Caco-2 (cell line): ENCODE data around the gene SNAPC3. TPM values are rescaled to one million over a fixed set of nuclear protein-coding genes. Genes with fewer than 3 reads are reported as not detected.

Experiments
- BruUV-seq: library from RNA; stranded (reverse); fragments of 400-500 nt; replicated peaks from 2 replicates; lab custom pipeline; 2021; lab: Mats Ljungman, UMichigan
- CTCF ChIA-PET: fragments of 300-600 bp; sonication (Branson Sonifier 250); formaldehyde crosslinking; loops from one replicate; lab custom pipeline; 2022; ENCODE audit warnings: antibody characterized with exemption; lab: Charles Lee
- POLR2A ChIA-PET: fragments of 300-600 bp; sonication (Branson Sonifier 250); formaldehyde crosslinking; loops from one replicate; lab custom pipeline; 2022; ENCODE audit warnings: antibody characterized with exemption; lab: Charles Lee
- DNase-seq, 2 experiments: peaks; one replicate each; pipeline versions ENCODE4 v3.0.0 to v3.0.0-alpha.2; 2020 to 2022
- H3K27me3 ChIP-seq: replicated peaks from 2 replicates; pipeline ENCODE4 v1.6.0; 2011; ENCODE audit warnings: low read length; ENCODE audit not compliant: control insufficient read depth, insufficient read depth
- H3K36me3 ChIP-seq: 2 replicates; pipeline ENCODE4 v1.5.1; 2011; ENCODE audit warnings: low read length; ENCODE audit not compliant: control insufficient read depth, insufficient read depth
- H3K4me1 ChIP-seq: fragments of 250-450 bp; sonication (Bioruptor Pico); 2 replicates; pipeline ENCODE4 v1.5.1; 2020; ENCODE audit warnings: mild to moderate bottlenecking
- H3K4me3 ChIP-seq: 2 replicates; pipeline ENCODE4 v1.5.1; 2011; ENCODE audit warnings: low read depth, mild to moderate bottlenecking, control low read depth, low read length
- H3K9me3 ChIP-seq: fragments of 250-450 bp; sonication (Bioruptor Pico); 2 replicates; pipeline ENCODE4 v1.5.1; 2020; ENCODE audit warnings: mild to moderate bottlenecking, moderate library complexity
- H3K27ac Mint-ChIP-seq: one replicate; pipeline ENCODE4 v1.8.0; 2022; ENCODE audit warnings: mixed read lengths; ENCODE audit not compliant: unreplicated experiment
- H3K27me3 Mint-ChIP-seq: one replicate; pipeline ENCODE4 v1.8.0; 2022; ENCODE audit warnings: mixed read lengths; ENCODE audit not compliant: insufficient read depth, unreplicated experiment
- H3K36me3 Mint-ChIP-seq: one replicate; pipeline ENCODE4 v1.8.0; 2022; ENCODE audit warnings: mild to moderate bottlenecking, mixed read lengths; ENCODE audit not compliant: insufficient read depth, unreplicated experiment
- H3K4me1 Mint-ChIP-seq: one replicate; pipeline ENCODE4 v1.8.0; 2022; ENCODE audit warnings: low read depth, mixed read lengths; ENCODE audit not compliant: unreplicated experiment
- H3K4me3 Mint-ChIP-seq: one replicate; pipeline ENCODE4 v1.8.0; 2022; ENCODE audit warnings: mild to moderate bottlenecking, moderate library complexity, mixed read lengths; ENCODE audit not compliant: unreplicated experiment
- H3K9me3 Mint-ChIP-seq: one replicate; pipeline ENCODE4 v1.8.0; 2022; ENCODE audit warnings: mixed read lengths; ENCODE audit not compliant: unreplicated experiment
- intact Hi-C: fragments of 100-400 bp; cut with micrococcal nuclease; formaldehyde crosslinking; loops from one replicate; pipeline ENCODE4 v1.10.0; 2022; ENCODE audit not compliant: unreplicated experiment
- total RNA-seq: library from RNA; stranded (reverse); gene quantifications from 2 replicates; pipeline ENCODE4 v1.2.3, GENCODE V29; 2022
- TF ChIP-seq, protein P1 (sequence below), 2 experiments: fragments of 200-600 bp in 1 of 2; IDR thresholded peaks; 1 replicate in 1 of 2; 2 replicates in 1 of 2; pipeline versions ENCODE4 v1.5.1 to v1.8.0; 2011 to 2022; ENCODE audit warnings: antibody characterized with exemption in 1 of 2, control low read depth in 1 of 2, inconsistent platforms in 1 of 2, low read depth in 1 of 2, low read length in 1 of 2, mild to moderate bottlenecking in 1 of 2, moderate library complexity in 1 of 2; ENCODE audit not compliant: insufficient read depth in 1 of 2, severe bottlenecking in 1 of 2, unreplicated experiment in 1 of 2

SNAPC3 gene
- total RNA-seq, 1 experiment from 2014 or later, result 21.1 TPM

DNA sequence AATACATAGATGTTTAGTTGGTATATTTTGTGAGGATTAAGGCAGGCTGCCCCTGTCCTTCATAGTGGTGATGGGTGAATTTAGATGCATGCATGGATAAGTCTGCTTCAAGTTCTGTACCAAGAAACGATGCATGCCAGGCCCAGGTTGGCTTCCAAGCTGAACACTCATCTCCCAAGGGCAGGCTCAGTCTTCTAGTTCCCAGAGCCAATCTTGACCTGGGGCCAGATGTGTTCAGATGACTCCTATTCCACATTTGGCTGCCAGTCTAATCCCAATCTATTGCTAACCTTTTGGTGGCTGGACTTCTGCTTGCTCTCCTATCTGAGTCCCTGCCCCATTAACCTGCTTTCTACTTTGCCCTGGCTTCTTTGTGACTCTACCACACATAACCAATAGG is 18.5 kb upstream of the SNAPC3 start:
- TF ChIP-seq, protein P1, sequence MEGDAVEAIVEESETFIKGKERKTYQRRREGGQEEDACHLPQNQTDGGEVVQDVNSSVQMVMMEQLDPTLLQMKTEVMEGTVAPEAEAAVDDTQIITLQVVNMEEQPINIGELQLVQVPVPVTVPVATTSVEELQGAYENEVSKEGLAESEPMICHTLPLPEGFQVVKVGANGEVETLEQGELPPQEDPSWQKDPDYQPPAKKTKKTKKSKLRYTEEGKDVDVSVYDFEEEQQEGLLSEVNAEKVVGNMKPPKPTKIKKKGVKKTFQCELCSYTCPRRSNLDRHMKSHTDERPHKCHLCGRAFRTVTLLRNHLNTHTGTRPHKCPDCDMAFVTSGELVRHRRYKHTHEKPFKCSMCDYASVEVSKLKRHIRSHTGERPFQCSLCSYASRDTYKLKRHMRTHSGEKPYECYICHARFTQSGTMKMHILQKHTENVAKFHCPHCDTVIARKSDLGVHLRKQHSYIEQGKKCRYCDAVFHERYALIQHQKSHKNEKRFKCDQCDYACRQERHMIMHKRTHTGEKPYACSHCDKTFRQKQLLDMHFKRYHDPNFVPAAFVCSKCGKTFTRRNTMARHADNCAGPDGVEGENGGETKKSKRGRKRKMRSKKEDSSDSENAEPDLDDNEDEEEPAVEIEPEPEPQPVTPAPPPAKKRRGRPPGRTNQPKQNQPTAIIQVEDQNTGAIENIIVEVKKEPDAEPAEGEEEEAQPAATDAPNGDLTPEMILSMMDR (IDR thresholded peaks at IDR 0.05; ENCODE audit: insufficient read depth in 1 of 2, low read depth in 1 of 2, low read length in 1 of 2, severe bottlenecking in 1 of 2, unreplicated experiment in 1 of 2), result no peak
- Histone ChIP-seq H3K36me3 (no peaks in the 10 kb centered on the region), H3K4me3 (no peak overlapping the region), H3K9me3 (no peaks in the 10 kb centered on the region), H3K4me1 (no peaks in the 10 kb centered on the region), H3K27me3 (no peaks in the 10 kb centered on the region)
- Mint-ChIP-seq H3K27me3 (no peaks in the 10 kb centered on the region), H3K36me3 (no peaks in the 10 kb centered on the region), H3K9me3 (peaks cover 10% of the 10 kb centered on the region), H3K27ac (no peak overlapping the region), H3K4me1 (no peaks in the 10 kb centered on the region), H3K4me3 (no peak overlapping the region)
- DNase-seq, result no peak
- POLR2A ChIA-PET, result no interaction called here
- BruUV-seq, result no TSS peak
- intact Hi-C loops, result no loop called here
- CTCF ChIA-PET, result no interaction called here

DNA sequence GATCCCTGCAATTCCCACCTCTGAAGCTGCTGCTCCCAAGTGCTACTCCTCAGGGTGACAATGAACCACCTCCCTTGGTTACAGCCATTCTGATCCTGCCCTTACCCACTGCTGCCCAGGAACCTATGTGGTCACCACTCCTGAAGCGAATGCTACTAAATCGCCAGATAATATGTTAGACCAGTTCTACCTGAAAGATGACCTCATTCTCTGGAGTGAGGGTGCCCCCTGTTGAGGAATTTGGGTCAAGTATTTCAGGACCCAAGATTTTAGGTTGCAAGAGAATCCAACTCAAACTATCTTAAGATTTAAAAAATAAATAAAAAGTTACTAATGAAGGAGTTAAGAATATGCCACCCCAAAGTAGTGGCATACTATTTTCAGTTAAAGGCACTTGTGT is 5.8 kb upstream of the SNAPC3 start:
- no peaks in the 10 kb centered on the region for H3K9me3 ChIP-seq
- no peaks in the 10 kb centered on the region for H3K27me3 Mint-ChIP-seq
- CTCF ChIA-PET, result interaction anchor here (0.5 to 0.7 kb wide), 2 partner anchors 25 to 144 kb away, joined by 3 read pairs; no protein-coding TSS in a partner anchor
- peak; percentile 55 to 59 for DNase-seq
- TF ChIP-seq, protein P1 (IDR thresholded peaks at IDR 0.05; ENCODE audit: insufficient read depth in 1 of 2, low read depth in 1 of 2, low read length in 1 of 2, severe bottlenecking in 1 of 2, unreplicated experiment in 1 of 2), result peak; percentile 46 to 55
- no peaks in the 10 kb centered on the region for H3K36me3 ChIP-seq
- no peak overlapping the region for H3K4me3 Mint-ChIP-seq
- no TSS peak for BruUV-seq
- H3K4me1 ChIP-seq, result no peaks in the 10 kb centered on the region
- no peaks in the 10 kb centered on the region for H3K4me1 Mint-ChIP-seq
- H3K27me3 ChIP-seq, result no peaks in the 10 kb centered on the region
- POLR2A ChIA-PET, result no interaction called here
- intact Hi-C loops, result loop anchor here (1.0 to 2.0 kb wide), 4 partner anchors 62 to 206 kb away; partner anchors contain the start of gene TTC39B
- H3K9me3 Mint-ChIP-seq, result no peaks in the 10 kb centered on the region
- H3K27ac Mint-ChIP-seq, result no peak overlapping the region
- peaks cover 4% of the 10 kb centered on the region for H3K36me3 Mint-ChIP-seq
- no peak overlapping the region for H3K4me3 ChIP-seq

DNA sequence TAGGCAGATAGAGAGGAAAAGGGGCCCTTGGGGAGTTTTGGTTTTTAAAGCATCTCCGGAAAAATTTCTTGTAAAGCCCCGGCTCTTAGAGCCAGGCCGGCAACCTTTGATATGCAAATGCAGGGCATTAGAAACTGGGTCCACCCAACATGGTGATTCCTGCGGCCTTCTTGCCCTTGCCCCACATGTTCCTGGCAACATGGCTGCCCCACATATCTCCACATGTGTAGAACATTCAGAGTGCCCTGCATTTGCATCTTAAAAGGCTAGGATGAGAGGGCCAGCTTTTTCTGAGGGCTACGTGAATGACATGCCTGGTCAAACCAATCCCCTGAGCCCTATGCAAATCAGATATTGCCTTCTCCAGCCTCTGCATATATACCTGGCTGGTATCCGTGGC is 5.0 kb upstream of the SNAPC3 start:
- no TSS peak for BruUV-seq

More for the DNA sequence above, 5.0 kb upstream of the SNAPC3 start:
- Histone ChIP-seq H3K9me3 (no peaks in the 10 kb centered on the region), H3K4me3 (no peak overlapping the region), H3K4me1 (no peaks in the 10 kb centered on the region), H3K36me3 (no peaks in the 10 kb centered on the region), H3K27me3 (no peaks in the 10 kb centered on the region)
- intact Hi-C loops, result loop anchor here (1.0 to 2.0 kb wide), 4 partner anchors 63 to 206 kb away; partner anchors contain the start of gene TTC39B
- Mint-ChIP-seq H3K4me1 (no peaks in the 10 kb centered on the region), H3K27me3 (no peaks in the 10 kb centered on the region), H3K27ac (no peak overlapping the region), H3K4me3 (no peak overlapping the region), H3K9me3 (no peaks in the 10 kb centered on the region), H3K36me3 (peaks cover 5% of the 10 kb centered on the region)
- TF ChIP-seq, protein P1 (IDR thresholded peaks at IDR 0.05; ENCODE audit: insufficient read depth in 1 of 2, low read depth in 1 of 2, low read length in 1 of 2, severe bottlenecking in 1 of 2, unreplicated experiment in 1 of 2), result no peak
- ChIA-PET CTCF (no interaction called here), POLR2A (no interaction called here)
- no peak for DNase-seq
